Amniotic stem cell (primary cell): ENCODE results near the gene VPS72.
A peak's percentile ranks its signal among the peaks of the same experiment; 100 is the strongest.

Experiments used
- DNase-seq: peaks from one replicate; lab custom pipeline; 2025; lab: John Stamatoyannopoulos, UW

VPS72 gene

DNA sequence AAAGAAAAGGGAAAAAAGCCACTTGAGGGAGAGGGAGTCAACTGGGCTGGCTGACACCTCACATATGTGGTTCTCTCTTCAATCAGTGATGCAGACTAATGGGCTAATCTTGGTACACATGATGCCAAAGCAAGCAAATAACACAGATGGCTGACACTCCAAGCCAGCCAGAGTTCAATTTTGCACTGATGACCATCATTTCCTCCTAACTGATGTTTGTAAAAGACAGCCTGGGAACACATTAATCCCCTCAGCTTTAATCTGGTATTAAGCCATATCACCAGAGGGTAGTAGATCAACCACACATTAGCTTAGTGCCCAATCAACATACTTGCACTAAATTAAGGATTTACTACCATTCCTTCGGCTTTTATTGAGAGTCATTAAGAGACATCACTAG, 2.8 kb downstream of the VPS72 start:
- DNase-seq, result no peak

DNA sequence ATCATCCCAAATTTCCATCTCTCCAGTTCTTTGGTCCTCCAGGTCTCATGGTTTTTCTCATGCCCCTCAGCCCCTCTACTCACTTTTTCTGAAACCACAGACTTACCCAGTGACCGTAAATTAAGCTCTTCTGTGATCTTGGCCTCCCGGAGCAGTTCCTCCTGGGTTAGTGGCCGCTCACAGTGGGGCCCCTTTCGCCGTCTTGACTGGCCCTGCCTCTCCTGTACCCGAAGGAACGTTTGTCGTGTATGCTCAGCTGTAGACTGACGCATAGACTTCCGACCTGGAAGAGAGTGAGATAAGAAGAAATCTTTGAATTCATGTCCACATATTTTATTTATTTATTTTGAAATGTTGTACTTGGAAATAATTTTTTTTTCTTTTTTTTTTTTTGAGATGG, 5.8 kb downstream of the VPS72 start:
- no peak for DNase-seq

DNA sequence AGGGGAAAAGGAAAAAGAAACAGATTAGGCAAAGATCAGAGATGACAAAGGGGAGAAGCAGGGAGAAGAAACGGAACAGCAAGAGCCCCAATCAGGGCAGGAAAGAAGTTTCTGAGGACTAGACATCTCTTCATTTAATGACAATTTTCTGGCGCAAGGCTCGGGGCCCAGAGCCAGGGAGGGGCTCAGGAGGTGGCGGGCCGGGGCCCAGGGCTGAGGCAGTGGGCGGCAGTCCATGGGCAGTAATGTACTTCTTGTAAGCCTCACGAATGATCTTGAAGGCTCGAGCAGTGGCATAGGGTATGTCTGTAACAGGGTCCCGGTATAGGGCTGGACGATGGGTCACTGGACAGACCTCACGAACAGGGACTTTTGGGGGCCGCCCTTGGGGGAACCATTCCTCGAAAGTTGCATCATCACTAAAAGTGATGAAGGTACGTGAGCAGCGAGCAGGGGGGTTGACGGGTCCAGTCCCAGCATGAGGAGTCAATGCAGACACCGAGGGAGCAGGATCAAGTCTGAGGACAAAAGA, 13.4 kb downstream of the VPS72 start:
- DNase-seq, result no peak

DNA sequence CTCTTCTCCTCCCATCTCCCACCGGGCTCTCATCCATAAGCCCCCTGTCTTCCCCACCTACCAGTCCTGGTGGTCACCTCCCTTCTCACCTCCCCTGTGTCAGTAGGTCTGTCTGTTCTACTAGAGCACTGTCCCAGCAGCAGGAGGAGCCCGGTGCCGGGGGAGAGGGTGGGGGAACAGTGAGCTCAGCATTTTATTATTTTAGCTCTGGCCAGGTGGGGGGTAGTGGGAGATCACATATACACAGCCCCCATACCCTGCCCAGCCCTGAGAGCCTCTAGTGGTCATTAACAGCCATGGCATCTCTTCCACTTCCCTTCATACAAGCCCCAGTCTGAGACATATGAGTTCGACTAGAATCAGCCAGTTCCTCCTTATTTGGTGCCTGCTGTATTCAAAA, 14.1 kb downstream of the VPS72 start, which contains the start of gene TMOD4:
Gene TMOD4, minus strand, starts transcription at position 119 of the 400 bp plus-strand sequence. CDS start 1,106 bp downstream, outside the sequence.
- DNase-seq, result no peak

DNA sequence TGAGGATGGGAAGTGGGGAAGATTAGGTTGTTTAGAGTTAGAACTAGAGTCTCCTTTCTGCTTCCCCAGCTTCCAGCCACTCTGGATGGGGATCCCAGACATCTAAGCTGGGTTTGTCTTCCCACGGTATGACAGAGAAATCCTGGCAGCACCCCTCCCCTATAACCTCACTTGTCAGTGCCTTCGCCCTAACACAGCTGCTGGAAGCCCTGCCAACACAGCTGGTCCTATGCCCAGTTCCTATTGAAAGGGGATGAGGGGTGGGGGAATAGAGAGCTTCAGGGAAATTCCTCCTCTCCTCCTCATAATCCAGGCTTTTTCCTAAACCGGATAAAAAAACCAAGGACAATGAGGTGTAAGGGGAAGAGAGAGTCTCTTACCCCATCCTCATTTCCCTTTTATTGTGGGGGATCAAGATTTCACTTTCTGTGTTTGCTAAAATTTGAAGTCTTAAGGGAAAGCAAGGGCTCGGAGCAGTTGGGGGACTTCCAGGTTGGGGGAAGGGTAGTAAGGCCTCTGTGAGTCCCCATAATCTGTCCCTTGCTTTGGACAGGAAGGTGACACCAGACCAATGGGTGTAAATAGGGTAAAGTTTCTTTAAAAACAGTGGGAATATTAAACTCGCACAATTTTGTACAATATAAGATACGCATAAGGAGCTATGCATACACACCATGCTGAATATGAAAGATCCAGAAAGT, 14.8 kb downstream of the VPS72 start:
- DNase-seq, result no peak

DNA sequence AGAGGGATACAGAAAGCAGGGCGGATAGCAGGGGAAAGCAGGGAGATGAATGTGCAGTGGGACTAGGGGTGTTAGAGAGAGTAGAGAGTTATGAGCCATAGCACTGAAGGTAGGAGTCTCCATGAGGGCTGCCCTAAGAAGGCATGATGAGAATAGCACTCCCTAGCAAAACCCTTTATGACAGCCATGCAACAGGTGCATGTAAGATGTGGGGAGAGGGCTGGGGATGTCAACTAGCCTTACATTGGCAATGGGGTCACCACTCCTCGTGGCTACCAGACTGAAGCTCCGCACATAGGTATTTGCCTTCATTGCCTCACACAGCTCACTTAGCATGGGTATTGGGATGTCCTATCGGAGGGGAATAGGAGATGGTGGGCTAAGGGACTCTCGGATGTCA, 18.8 kb downstream of the VPS72 start:
- DNase-seq, result no peak

DNA sequence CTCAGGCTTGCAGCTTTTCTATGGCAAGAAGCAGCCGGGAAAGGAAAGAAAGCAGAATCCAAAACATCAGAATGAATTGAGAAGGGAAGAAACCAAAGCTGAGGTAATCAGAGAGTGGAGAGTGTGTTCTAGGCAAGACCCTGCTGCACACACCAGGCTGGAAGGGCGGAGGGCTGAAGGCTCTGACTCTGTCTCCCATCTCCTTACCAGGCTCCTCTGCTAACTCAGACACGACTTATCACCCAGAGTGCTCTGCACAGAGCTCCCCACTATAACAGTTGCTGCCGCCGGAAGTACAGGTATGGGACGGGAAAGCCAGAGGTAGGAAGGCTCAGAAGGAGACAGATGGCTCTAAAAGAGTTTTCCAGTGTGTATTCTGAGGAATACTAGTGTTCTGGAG, 22.9 kb downstream of the VPS72 start:
- DNase-seq, result no peak

DNA sequence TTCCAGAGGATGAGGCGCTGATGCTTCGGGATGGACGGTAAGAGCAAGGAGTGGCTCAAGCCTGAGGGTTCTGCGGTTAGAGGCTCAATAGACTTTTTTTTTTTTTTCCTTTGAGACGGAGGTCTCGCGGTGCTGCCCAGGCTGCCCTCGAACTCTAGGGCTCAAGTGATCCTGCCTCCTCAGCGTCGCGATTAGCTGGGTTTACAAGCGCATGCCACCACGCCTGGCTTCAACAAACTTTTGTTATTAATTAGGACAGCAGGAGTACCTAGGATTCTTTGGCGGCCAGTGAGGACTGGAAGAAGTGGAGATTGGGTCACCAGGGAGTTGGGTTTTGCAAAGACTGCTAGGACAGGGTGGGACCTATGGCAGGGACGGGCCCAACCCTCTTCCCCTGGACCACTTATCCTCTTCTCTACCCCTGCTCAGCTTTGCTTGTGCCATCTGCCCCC, 23.5 kb downstream of the VPS72 start:
- peak; percentile 53 for DNase-seq

DNA sequence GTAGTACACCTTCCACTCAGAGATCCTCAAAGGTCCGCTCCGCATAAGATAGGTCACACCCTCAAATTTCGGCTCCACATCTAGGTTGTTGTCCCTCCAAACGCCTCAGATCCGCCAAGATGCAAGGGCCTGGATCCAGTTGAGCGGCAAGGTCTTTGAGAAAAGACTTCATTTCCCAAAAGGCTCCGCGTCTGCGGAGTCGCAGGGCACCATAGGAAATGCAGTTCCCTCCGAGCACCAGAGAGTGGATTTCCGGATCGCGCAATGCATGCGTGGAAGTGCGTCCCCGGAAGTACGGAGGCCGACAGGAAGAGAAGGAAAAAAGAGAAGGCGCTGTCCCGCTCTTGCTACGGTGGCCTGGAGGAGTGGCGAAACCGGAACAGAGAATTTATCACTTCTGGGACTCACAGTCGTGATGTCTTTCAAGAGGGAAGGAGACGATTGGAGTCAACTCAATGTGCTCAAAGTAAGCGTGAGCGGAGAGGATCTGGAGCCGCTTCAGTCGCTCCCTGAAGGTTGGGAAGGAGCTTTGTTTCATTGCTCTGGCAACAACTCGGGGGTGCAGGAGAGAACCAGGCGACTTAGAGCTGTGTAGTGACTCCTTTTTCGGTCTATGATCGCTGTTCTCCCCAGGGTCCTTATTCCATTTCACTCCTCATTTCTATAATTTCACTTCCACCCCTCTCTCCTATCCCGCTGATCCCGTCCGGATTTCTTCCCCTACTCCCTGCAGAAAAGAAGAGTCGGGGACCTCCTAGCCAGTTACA, 24.1 kb downstream of the VPS72 start, which contains the start of the genes LYSMD1 and SCNM1:
Gene LYSMD1, minus strand, starts transcription at position 165 of the 767 bp plus-strand sequence. CDS start 644 bp downstream, outside the sequence.
Gene SCNM1, plus strand, starts transcription at position 407 of the 767 bp plus-strand sequence. Its CDS starts 9 bp downstream, at position 416.
- DNase-seq, result peak; percentile 96

DNA sequence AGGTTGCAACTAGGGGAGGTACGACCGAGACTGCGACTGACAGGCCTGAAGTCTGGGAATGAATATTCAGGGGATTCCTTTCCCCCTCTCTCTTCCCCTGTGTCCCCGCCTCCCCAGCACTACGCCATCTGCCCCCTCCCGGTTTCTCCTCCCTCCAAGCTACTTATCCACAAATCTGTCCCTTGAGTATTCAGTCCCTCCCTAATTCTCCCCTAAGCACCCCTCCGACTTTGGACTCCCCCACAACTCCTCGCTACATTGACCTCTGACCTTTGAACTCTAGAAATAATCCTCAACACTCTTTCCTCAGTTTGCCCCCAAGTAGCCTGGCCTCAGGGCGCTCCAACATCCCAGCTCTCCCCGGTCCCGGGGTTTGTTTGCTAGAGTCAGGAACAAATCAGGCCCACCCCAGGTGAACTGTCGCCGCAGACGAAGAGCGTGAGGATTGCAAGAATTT, 24.7 kb downstream of the VPS72 start:
- DNase-seq, result no peak

DNA sequence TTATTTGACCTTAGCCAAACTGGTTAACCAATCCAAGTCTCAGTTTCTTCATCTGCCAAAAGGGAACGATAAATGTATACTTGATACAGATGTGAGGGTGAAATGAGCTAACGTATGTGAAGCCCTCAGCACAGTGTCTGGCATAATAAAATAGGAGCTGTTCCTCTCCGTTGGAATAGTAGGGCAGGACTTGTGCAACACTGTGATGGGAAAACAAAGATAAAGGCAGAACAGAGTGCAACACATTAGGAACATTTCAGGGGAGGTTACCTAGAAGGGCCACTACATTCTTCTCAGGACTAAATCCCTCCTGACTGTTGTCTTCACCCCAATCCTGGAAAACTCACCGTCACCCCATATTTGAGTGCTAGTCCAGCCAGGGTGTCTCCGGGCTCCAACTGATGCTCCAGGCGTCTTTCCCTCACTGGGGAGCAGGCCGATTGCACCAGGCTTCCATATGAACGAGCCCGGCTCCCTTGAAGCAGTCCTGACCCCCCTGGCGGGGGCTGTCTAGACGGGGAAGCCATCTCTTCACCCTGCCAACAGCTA, 25.2 kb downstream of the VPS72 start:
- no peak for DNase-seq

DNA sequence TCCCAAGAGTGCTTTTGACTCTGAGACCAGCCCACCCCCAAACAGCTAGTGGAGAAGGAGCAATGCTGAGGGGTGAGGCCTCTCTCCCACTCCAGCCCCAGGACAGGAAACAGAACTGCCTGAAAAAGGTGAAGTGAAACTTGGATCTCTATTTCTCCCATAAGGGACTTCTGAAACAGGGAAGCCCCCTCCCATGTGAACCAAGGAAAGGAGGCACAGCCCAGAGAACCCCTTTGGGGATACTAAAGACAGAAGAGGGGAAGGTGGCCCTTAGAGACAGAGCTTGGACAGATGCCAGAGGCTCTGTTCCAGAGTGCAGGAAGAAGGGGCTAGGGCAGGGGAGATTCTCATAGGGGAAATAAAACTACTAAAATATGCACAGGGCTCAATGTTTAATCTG, 30.6 kb downstream of the VPS72 start:
- DNase-seq, result no peak

DNA sequence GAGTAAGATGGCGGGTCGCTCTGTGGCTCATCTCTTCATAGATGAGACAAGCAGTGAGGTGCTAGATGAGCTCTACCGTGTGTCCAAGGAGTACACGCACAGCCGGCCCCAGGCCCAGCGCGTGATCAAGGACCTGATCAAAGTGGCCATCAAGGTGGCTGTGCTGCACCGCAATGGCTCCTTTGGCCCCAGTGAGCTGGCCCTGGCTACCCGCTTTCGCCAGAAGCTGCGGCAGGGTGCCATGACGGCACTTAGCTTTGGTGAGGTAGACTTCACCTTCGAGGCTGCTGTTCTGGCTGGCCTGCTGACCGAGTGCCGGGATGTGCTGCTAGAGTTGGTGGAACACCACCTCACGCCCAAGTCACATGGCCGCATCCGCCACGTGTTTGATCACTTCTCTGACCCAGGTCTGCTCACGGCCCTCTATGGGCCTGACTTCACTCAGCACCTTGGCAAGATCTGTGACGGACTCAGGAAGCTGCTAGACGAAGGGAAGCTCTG, 31.2 kb downstream of the VPS72 start:
- no peak for DNase-seq

DNA sequence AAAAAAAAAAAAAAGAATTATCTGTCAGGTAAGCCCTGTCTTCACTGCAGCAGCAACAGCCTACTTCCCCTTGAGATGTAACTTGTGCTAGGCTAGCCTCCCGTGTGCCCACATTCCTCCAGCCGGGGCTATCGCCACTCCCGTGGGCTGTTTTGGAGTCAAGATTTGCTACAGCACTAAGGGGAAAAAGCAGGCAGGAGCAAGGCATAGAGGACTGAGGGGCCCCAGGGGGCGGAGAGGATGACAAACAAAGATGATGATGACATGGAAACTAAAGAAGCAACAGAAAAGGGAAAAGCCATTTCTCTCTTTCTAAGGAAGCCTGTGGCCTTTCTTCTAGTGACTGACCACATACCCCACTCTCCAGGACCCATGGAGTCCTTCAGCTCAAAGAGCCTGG, 31.7 kb downstream of the VPS72 start:
- DNase-seq, result no peak

DNA sequence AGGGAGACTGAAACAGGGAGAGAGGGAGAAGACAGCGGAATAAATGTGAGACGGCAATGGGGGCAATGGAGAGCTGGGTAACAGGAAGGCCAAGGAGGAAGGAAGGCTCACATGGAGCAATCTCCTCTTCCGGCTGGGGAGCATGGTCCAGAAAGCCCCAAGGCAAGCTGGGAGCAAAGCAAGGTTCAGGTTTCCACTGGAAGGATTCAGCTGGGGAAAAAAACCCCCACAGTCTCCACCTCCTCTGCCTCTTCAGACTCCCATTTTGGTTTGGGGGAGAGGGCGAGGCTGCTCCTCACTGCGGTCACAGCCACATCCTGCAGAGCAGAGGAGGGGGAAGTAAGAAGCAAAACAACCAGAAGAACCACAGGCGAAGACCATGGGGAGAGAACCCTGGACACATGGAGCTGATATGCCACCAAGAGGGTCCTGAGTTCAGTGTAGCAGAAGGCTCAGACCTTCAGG, 32.9 kb downstream of the VPS72 start:
- no peak for DNase-seq

DNA sequence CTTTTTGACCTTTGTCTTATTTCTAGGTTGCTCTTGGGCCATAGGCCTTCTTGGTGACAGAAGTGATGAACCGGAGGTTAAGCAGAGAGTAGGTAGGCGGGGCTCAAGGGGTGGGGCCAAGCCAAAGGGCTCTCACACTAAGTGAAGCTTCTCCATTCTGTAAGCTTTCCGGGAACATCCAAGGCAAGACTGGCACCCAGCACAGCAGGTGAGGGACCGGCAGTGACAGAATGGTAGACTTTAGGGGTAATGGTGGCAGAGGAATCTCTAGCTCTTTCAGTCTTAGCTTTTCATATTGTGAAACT, 33.5 kb downstream of the VPS72 start, which contains the start of gene TNFAIP8L2:
Gene TNFAIP8L2, plus strand, starts transcription at position 135 of the 305 bp plus-strand sequence. CDS start 2,049 bp downstream, outside the sequence.
- DNase-seq, result no peak

DNA sequence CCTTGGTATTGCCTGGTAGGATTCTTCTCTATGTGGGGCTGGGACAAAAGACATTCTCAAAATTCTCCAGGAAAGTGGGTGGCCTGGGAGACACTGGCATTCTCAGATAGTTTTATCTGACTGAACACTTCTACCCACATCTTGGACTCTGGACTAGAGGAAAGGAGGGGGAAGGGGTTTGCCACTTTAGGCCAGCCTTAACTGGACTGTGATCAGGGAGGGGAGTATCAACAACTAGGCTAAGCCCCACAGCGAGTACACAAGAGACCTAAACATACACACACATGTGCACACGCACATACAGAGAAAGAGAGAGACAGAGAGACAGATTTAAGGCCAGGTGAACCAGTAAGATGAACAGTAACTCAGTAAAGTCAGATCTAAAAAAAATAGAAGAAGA, 42.3 kb downstream of the VPS72 start:
- no peak for DNase-seq

DNA sequence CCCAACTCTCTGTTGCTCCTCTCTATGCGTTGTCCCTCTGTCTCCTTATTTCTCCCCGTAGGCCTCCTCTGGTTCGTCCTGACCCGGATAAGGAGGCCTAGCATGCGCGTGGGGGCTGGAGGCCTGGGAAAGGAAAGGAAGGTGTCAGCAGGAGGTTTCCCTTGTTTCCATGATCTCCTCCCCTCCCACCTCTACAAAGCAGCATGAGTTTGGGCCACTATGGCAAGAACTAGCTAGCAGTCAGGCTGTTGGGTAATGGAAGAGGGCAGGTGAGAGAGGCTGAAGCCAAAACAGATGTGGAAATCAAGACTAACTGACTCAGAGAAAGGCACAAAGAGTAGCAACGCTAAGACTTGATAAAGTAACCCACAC, 42.9 kb downstream of the VPS72 start:
- no peak for DNase-seq

DNA sequence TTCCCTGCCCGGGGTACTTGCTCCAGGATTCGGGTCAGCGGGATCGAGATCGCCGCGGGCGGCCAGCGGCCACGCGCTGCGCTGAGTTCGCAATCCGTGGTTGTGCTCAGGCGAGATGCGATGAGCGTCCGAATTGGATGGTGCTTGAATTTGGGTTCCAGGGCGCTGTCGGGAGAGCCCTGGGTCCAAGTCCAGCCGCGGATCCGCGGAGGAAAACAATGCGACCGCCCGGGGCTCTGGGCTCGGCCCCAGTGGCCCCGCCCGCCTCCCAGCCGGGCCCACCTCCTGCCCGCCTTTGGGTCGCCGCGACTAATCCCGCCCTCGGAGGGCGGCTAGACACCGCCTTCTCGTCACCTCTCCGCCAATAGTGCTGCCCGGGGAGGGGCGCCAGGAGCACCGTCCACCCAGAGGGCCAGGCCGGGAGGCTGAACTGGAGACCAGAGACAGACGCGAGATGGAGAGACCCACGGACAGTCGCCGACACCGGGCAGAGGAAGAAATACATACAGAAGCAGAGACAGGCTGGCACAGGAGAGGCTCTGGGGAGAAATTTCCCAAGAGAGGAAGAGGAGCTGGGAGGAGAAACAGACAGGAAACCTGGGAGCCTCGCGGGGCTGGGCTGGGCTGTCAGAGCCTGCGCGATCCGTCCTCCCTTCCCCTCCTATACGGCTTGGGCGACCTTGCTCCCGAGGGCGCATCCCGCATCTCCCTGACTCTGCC, 43.4 kb downstream of the VPS72 start, which contains the start of gene SEMA6C:
Gene SEMA6C, minus strand, starts transcription at position 220 of the 720 bp plus-strand sequence. CDS start 4,010 bp downstream, outside the sequence.
- DNase-seq, result peak; percentile 84

DNA sequence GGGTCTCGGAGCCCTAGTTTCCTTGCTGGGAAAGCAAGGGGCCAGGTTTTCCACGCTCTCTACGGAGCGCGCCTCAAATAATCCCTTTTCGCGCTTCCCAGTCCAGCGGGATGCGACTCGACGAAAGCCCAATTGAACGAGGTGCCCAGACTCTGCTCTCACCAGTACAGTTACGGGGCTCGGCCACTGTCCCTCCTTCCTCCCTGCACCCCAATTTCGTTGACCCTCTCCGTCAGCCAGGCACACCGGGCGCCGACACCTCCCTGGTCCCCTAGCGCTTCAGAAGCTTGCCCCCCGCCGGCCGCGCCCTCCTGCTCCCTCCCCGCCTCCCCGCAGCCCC, 44.0 kb downstream of the VPS72 start:
- DNase-seq, result no peak

DNA sequence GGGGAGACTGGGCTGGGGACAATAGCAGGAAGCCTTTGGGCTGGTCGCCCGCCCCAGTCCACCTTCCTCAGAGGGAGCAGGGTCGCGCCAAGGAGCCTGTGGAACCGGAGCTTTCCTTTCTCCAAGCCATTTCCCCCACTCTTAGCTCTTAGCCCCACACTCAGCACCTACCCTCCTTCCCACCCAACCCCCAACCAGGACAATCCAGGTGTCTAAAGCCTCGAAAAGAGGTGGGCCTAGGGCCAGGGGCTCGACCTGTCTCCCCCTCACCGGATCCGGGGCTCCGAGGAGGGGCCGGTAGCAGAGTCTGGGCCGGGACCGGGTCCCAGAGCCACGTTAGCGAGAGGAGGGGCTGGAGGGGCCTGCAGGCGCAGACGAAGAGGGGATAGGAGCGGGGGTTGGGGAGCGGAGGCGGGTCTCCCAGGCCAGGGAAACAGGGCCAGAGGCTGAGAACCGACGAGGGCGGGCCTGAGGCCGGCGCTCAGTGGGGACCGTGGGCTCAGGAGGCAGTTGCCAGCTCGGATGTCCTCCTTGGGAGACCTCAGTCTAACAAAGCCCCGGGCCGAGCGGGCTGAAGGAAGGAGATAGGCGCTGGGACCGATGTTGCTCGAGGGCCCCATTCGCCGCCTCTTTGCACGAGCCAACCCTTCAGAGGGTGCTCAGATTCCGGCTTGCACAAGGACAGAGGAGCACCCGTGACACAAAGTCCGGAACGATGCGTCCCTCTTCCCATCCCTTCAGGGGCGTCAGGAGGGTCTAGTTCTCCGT, 44.5 kb downstream of the VPS72 start:
- DNase-seq, result no peak
